Measurements from ENCODE around the gene BIRC7.

Gene BIRC7

DNA sequence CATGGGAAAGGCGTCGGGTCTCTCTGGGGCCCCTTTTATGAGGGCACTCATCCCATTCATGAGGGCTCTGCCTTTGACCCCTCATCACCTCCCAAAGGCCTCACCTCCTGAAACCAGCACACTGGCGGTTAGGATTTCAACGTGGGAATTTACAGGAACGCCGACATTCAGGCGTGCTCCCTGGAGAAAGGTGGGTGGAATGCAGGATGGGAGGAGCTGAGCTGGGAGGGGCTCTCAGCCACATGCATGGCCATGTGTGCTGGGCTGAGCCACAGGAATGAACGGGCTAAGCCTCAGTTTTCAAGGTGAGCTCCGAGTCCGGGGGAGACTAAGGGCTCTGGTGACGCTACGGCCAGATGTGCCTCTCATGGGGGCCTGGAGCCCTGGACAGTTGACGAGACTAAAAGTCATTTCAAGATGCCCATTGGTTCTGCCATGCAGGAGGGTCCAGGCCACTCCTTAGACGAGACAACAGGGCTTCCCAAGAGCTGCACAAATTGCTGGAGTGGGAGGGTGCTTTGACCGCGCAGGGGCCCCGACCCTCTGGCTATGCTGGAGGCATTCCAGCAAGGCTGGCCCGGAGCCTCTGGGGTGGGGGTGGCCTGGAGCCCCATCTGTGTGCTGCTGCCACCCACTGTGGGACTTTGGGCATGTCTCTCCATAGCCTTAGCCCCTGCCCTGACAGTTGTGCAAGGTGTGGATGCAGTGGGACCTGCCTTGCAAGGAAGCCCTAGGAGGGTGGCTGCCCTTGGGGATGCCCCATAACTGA is 33.1 kb downstream of the BIRC7 start:
- no peak for DNase-seq

DNA sequence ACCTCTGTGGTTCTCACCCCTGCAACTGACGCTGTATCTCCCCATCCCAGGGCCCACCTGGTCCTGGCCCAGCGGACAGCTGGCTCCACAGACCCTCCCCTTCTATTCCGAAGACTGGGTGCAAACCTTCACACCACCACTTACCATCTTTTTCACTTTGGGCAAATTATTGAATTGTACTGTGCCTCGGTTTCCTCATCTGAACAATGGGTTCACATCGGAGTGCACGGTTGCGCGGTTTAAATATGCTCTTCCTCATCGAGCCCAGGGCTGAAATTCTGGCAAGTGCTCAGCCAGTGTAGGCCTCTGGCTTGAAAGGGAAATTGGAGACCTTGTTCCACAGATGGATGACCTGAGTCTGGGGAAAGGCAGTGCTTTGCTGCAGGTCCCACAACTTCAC is 34.0 kb downstream of the BIRC7 start:
- DNase-seq, result no peak

DNA sequence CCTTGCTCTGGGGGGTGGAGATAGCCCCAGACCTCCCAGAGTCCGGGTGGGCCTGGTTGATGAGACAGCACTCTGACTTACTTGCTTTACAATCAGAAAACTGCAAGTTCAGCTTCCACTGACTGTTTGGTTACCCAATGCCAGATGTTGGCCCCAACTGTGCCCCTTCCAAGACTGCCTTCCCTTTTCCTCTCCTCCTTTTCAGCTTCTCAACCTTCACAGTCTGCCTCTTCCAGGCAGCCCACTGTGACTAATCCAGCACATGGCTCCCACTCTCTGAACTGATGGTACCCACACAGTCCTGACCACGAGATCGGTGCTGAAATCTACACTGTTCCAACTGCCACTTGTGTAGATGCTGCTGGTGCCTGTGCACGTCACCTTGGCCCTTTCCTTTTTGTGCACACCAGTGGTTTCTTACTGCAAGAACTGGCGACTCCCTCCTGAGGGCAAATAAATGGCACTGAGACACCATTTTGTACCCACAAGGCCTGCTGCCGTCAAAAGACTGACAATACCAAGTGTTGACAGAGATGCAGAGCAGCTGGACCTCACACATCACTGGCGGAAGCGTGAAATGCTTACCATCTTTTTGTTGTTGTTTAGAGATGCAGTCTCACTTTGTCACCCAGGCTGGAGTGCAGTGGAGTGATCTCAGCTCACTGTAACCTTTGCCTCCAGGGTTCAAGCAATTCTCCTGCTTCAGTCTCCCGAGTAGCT is 35.1 kb downstream of the BIRC7 start:
- DNase-seq, result no peak

DNA sequence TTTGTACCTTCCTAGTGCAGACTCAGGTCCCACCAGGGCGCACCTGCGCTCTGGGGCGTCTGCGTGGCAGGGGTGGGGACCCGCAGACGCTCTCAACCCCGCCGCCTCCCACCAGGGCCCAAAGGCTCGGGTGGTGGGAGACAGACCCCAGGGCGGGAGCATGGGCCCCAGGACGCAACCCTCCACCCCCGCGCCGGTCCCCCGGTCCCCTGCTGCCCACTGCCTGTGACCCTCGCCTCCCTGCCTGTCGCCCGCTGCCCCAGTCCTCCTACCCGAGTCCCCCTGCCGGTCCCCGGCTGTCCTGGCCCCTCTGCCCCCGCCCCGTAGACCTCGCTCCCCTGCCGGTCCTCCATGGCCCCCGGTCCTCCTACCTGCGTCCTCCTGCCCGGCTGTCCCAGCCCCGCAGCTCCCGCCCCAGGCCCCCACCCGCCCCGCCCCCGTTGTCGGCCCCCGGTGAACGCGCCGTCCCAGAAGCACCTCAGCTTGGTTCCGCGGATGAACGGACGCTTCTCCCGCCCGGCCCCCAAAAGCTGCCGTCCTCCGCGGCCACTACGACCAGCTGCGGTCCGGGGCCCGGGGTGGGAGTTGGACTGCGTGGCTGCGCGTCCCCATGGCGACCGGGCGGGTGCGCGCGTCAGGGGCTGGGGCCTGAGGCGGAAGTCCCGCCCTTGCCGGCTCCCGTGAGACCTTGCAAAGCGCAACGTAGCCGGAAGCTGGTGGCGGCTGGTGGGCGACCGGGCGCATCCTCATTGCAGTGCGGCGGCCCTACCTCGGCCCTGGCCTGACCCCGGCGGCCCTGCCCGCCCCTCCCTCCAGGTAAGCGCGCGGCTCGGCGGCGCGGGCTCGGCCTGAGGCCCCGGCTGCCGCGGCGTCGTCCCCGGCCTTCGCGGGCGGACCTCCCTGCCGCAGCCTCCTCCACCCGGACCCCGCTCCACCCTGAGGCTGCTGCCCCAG is 36.7 kb downstream of the BIRC7 start, which contains the start of gene ARFGAP1:
TSS of gene ARFGAP1 (plus strand) at position 709 of the 954 bp plus-strand sequence. CDS start 2,768 bp downstream, outside the sequence.
- peak; percentile 68 for DNase-seq

DNA sequence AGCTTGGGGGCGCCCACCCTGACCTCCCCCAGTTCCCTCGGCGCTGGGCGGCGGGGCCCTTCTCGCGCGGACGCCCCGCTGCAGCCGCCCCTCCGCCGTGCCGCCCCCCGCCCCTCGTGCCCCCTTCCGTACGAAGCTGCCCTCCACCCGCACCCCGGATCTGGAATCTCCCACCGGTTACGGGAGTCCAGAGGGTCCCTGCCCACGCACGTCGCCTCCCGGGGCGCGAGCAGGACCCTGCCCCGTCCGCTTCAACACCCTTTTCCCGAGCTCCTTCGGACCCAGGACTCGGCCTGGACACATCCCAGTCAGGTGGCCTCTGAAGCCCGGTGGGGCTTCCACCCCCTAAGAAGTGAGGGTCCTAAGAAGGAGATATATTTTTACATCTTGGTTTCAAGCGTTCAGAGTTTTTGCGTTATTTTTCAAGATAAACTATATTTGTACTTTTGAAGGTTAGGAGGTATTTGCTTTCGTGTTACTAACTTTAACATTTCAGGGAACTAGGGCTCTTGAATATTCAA is 37.4 kb downstream of the BIRC7 start:
- no peak for DNase-seq

DNA sequence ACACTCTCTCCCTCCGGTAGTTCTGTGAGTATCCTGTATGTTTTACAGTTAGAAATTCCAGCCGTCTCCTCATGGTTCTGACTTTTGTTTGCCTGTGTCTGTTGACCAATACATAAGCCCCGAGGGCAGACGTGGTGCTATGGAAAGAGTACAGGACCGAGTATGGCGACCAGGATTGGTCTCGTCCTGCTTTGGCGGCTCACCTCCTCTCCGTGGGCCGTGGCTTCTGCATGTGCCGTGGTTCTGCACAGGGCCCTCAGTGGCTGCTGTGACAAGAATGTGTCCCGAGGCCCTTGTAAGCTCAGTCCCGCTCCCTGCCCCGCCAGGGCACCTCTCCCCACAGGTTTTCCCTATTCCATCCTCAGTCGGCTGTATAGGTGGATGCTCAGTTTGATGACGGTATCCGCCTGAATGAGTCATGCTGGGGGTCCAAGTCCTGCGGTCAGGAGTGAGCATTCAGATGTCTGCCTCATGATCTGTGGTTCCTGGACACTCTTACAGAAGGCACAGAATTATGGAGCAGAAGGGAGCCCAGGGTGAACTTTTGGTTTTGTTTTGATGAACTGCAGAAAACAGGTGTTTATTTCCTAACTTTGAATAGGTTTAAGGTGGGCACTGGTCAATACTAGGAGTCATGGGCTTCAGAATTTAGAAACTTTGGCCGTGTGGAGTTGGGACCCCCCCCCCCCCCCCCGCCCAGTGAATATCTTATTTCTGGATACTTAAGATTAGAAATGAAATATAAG is 38.1 kb downstream of the BIRC7 start:
- no peak for DNase-seq

DNA sequence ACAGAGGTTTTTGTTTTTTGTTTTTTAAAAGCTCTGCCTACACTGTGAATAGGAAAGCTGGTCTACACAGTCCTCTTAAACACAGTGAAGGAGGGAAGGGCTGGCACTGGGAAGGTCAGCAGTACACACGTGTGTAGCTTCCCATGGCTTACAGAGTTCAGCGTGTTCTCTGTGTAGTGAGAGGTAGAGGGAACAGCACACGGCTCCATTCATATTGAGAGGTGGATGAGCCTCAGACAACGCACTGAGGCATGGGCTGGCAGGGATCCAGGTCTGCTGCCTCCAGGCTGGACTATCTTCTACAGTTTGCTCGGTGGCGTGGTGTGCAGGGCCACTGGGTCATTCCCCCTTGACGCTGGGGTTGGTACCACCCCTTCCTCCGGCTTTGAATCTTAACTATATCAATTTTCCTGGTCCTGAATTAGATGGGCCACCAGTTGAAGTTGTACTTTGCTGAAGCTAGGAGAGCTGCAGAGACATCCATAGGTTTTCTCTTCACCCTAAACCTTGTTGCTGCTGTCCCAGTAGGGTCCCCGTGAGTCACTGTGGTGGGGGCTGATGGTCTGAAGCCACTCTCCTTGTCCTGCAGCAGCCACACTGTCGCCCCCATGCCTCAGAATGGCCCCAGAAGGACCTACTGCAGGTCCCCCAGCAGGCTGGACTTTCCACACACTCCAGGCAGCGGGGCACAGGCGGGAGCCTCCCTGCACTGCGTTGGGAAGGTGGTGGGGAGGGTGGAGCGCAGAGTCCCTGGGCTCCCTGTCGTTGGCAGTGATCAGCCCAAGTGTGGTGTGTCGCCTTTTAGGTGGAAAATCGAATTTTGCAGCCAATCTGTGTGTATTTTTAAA is 38.9 kb downstream of the BIRC7 start:
- no peak for DNase-seq

DNA sequence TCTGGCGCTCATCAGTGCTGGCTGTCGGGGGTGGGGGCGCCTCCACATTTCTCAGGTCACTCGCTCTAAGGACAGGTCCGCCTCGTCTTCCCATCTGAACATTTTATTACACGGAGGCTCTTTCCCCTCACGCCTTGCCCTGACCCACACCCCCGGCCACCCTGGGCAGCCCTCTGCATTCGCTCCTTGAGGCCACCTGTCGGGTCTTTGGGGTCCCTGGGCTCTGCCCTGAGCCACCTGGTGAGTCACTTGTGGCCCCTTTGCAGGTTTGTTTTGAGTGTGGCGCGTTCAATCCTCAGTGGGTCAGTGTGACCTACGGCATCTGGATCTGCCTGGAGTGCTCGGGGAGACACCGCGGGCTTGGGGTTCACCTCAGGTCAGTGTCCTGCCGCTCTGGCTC is 40.1 kb downstream of the BIRC7 start:
- no peak for DNase-seq

DNA sequence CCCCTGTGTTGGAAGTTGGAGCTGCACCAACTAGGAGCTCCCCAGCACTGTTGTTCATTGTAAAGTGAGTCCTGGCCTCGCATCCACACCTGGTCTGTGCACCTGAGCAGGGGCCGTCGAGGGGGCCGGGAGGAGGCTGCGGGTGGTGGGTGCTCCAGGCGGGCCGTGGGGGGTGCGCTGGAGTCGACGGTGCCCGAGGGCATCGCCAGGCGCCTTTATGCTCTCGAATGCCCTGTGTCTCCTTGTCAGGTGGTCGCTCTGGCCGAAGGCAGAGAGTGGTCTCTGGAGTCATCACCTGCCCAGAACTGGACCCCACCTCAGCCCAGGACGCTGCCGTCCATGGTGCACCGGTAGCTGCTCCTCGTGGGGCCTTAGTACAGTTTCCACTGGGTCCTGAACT is 41.3 kb downstream of the BIRC7 start:
- DNase-seq, result no peak

DNA sequence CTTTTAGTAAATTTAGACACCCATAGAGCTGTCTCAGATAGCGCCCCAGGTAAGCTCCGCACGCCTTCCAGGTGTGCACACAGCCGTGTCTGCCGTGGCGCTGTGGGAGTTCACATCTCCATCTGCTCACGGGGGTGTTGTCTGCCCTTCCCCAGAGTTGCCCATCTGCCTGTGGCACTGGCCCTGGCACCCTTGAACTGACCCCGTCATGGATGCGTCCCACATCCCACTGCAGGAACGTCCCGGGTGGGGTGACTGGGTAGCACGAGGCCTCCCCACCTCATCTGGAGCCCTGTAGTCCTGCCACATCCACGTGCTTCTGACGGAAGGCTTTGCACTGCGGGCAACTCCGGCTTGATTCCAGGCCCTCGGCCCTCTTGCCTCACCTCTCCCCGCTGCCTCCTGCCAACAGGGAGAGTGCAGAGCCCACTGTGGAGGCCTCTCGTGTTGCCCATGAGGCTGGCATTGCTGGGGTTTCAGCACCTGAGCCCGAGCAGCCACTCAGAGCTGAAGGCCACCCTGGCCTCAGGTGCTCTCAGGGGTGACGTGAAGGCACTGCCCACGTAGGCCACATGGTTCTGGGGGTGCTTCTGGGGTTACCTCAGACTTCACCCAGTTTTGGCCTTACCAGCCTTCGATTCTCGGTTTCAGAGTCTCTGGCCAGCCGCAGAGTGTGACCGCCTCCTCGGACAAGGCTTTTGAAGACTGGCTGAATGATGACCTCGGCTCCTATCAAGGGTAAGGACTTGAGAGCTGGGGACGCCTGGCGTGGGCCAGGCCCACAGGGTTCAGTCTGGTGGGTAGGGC is 42.0 kb downstream of the BIRC7 start:
- DNase-seq, result no peak

DNA sequence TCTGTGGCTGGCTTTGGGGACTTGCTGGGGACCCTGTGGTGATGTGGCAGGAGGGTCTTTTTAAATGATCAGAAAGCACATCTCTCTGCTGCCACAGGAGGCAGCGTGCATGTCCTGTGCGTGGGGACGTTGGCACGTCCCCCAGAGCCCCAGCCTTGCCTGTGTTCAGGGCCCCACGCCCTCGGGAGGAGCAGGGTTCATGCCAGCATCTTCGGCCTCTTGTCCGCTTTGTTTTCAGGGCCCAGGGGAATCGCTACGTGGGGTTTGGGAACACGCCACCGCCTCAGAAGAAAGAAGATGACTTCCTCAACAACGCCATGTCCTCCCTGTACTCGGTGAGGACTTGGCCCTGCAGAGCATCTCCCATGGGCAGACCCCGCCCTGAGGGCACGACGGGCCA is 43.0 kb downstream of the BIRC7 start:
- no peak for DNase-seq

DNA sequence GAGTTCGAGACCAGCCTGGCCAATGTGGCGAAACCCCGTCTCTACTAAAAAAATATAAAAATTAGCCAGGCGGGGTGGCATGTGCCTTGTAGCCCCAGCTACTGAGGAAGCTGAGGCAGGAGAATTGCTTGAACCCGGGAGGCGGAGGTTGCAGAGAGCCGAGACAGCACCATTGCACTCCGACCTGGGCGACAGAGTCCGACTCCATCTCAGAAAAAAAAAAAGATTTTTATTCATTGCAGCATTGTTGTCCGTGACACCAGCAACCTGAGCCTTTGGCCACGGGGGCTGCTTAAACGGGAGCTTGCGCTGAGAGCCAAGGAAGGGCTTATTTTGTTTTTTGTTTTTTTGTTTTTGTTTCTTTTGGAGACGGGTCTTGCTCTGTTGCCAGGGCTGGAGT is 44.2 kb downstream of the BIRC7 start:
- no peak for DNase-seq

DNA sequence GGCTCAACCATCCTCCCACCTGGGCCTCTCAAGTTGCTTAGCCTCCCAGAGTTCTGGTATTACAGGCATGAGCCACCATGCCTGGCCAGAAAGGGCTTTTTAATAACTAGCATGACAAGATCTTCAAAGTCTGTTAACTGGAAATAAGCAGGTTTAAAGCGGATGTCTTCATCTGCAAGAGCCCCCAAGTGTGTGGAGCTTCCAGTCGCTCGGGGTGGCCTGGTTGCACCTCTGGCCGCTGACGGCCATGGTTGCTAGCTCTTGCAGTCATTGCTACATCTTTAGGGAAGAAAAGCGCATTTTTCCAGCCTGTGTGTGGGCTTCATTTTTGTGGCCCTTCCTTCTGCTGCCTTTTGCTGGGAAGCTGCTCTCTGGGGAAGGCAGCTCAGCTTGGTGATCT is 44.7 kb downstream of the BIRC7 start:
- no peak for DNase-seq

DNA sequence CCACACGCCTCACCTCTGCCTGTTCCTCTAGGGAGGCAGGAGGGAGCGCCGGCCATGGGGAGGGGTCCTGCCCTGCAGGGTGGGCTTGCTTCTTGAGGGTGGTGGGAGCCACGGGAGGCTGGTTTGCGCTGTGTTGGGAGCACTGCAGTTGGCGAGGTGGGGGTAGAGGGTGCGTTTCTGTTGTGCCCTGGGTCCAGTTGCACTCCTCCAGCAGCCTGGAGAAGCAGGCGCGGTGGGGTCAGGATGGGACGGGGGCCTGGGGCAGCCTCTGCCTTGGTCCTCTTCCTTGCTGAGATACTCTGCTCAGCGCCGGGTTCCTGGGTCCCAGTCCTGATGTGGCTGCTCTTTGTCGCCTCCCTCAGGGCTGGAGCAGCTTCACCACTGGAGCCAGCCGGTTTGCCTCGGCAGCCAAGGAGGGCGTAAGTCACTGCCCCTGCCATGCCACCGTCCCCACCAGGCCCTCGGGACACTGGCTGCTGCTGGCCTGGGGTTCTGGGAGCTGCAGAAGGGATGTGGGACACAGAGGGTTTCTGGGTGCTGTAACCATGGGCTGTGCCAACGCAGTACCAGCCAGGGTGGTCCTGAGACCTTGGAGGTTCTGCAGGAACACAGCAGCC is 45.3 kb downstream of the BIRC7 start:
- no peak for DNase-seq

DNA sequence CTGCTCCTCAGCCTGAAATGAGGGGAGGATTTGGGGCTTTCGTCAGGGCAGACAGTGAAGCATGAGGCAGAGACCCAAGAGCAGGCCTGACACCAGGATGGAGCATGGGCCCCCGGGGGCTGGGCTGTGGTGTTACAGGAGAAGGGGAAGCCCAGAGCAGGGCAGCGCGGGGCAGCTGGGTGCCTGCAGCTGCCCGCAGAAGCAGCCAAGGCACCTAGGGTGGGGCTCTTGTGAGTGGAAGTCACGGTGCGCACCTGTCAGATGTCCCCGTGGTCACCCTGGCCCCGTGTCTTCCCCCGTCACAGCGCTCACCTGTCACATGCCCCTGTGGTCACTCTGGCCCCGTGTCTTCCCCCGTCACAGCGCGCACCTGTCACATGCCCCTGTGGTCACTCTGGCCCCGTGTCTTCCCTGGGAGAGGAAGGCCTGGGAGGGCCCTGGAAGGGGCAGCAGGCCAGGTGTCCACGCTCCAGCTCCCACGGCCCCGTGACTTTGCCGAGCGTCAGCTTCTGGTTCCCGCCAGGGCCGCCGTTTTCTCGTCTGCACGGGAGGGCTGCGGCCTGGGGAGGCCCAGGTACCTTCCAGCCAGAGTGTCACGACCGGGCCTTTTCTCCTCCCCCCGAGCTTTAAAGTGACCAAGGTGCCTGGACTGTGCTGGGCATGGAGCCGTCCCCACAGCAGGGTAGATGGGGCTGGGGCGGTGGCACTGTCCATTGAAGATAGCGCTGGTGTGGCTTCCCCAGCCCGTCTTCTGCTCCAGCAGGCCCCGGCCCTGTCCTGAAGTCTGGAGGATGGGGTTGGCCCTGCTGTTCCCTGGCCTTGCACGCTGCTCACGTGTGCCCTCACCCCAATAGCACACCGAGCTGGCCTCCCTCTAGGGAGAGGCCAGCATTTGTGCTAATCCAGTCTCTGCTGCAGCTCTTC is 46.3 kb downstream of the BIRC7 start:
- DNase-seq, result no peak

DNA sequence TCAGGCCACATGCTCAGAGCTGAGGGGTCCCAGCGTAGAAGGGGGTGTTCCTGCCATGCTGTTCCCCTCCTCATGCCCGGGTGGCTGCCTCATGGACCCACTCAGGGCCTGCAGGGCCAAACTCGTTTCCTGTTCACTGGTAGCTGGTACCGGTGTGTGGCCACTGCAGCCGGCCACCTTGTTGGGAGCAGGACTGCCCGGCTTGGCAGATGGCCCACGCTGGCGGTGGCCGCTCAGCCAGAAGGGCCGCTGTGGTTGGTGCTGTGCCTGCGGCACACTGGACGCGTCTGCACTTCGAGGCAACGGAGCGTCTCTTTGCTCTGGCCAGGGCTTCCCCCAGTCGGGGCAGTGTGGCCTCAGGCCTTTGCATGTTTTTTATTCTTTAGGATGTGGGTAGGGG is 47.2 kb downstream of the BIRC7 start:
- no peak for DNase-seq

DNA sequence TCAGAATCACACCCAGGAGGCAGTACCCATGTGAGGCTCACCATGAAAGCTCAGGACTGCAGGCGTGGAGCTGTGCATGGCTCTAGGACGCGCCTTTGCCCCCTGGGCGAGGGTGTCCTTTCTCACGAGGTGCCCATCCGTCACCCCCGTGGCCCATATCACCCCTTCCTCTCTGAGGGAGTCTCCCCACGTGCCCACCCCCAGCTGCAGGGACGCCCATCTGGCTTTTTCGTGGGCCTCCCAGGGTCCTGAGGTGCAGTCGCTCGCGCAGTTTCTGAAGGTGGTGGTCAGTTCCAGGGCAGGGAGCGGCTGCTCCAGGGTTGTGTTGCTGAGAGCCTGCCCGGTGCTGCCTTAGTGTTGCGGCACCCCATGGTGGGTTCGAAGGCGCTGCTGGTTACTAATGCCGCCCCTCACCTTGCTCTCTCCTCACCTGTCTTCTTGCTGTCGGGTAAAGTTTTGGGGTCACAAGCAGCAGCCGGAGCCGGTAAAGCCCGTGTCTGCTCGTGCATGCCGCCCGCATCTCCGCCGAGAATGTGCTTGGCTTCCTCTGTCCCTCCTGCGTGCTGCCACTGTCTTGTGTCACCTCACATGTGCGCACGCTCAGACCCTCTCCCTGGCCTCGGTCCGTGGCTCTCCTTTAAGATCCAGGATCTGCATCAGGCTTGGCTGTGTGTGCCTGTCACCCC is 47.8 kb downstream of the BIRC7 start:
- DNase-seq, result no peak

DNA sequence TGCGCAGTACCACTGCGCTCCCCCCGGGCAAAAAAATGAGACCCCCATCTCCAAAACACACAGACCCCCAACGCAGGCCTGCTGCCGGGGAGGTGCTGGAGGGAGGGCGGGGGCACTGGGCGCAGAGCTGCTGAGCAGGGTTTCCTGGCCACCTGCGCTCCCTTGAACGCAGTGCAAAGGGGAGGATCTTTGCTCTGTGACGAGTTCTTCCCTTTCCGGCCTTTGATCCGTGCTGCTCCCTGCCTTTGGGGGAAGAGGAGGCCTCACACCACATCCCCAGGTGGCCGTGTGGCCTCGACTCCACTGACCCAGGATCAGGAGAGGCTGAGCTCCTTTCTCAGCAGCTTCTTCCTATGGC is 48.4 kb downstream of the BIRC7 start:
- DNase-seq, result no peak
